Measurements from ENCODE around the gene JMJD7.

Gene JMJD7

GRCh38 chr15:41801185-41801584 is 26.7 kb upstream of the JMJD7 start:
- no peak for DNase-seq (ENCODE audit: low spot score)

- DNase-seq (ENCODE audit: low spot score): no peak
These were observed 25.9 kb upstream of the JMJD7 start for GRCh38 chr15:41801850-41802455.

- DNase-seq (ENCODE audit: low spot score): no peak
These were observed 23.5 kb upstream of the JMJD7 start for GRCh38 chr15:41804361-41804760.

- no peak for DNase-seq (ENCODE audit: low spot score)
These were observed 22.8 kb upstream of the JMJD7 start for GRCh38 chr15:41804916-41805666.

GRCh38 chr15:41805711-41806110 is 22.2 kb upstream of the JMJD7 start:
- no peak for DNase-seq (ENCODE audit: low spot score)

GRCh38 chr15:41806291-41807181 is 21.4 kb upstream of the JMJD7 start:
- DNase-seq (ENCODE audit: low spot score): no peak

GRCh38 chr15:41809121-41809520 is 18.8 kb upstream of the JMJD7 start:
- no peak for DNase-seq (ENCODE audit: low spot score)

GRCh38 chr15:41809526-41810220 is 18.2 kb upstream of the JMJD7 start:
- no peak for DNase-seq (ENCODE audit: low spot score)

GRCh38 chr15:41810651-41811431 is 17.1 kb upstream of the JMJD7 start:
- DNase-seq (ENCODE audit: low spot score): no peak

- peak; percentile 84 for DNase-seq (ENCODE audit: low spot score)
These were observed 16.3 kb upstream of the JMJD7 start for GRCh38 chr15:41811432-41812195.

- no peak for DNase-seq (ENCODE audit: low spot score)
These were observed 15.0 kb upstream of the JMJD7 start for GRCh38 chr15:41812820-41813375.

- DNase-seq (ENCODE audit: low spot score): no peak
These were observed 14.5 kb upstream of the JMJD7 start for GRCh38 chr15:41813426-41813825.

- no peak for DNase-seq (ENCODE audit: low spot score)
These were observed 13.4 kb upstream of the JMJD7 start for GRCh38 chr15:41814534-41814933.

GRCh38 chr15:41816788-41817187 is 11.1 kb upstream of the JMJD7 start:
- DNase-seq (ENCODE audit: low spot score): no peak

- DNase-seq (ENCODE audit: low spot score): no peak
These were observed 10.6 kb upstream of the JMJD7 start for GRCh38 chr15:41817327-41817726.

- no peak for DNase-seq (ENCODE audit: low spot score)
These were observed 10.1 kb upstream of the JMJD7 start for GRCh38 chr15:41817781-41818180.

GRCh38 chr15:41819455-41820050 is 8.3 kb upstream of the JMJD7 start:
- no peak for DNase-seq (ENCODE audit: low spot score)

GRCh38 chr15:41820791-41821423 is 7.0 kb upstream of the JMJD7 start:
- no peak for DNase-seq (ENCODE audit: low spot score)

- no peak for DNase-seq (ENCODE audit: low spot score)
These were observed 6.1 kb upstream of the JMJD7 start for GRCh38 chr15:41821831-41822230.

Data from ecto neural progenitor cell (in vitro differentiated cells).